GM12801 (cell line): ENCODE data around the gene HCRTR1.

ENCODE experiments used
- TF ChIP-seq, protein P1 (sequence below): IDR thresholded peaks from one replicate; pipeline ENCODE4 v1.5.1; 2011; ENCODE audit warnings: control low read depth; ENCODE audit not compliant: insufficient read length; ENCODE audit errors: extremely low read depth

Gene HCRTR1

DNA sequence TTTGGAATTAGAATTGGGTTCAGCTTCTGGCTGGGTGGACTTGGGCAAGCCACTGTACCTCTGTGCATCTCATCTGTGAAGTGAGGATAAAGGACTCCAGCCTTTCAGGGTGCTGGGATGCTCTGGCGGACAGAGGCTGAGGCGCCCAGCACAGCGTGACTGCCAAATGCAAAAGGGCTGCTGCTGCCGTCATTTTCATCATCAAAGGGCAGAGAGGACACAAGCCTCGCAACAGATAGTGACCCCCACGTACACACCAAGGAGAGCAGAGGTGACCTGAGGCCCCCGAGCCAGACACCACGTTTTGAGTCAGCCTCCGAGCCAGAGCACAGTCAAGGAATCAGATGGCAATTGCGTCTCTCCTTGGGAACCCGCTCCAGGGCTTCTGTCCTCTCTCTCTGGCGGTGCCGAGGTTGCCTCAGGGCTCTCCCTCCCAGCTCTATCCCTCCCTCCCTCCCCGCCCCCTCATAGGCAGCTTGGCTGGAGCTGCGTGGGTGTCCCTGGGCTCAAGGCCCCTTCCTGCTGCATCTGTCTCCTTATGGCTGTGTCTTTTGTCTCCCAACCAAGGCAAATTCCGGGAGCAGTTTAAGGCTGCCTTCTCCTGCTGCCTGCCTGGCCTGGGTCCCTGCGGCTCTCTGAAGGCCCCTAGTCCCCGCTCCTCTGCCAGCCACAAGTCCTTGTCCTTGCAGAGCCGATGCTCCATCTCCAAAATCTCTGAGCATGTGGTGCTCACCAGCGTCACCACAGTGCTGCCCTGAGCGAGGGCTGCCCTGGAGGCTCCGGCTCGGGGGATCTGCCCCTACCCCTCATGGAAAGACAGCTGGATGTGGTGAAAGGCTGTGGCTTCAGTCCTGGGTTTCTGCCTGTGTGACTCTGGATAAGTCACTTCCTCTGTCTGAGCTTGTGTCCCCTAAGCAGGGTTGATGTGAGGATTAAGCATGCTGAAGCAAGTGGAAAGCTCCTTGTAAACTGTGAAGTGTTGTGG lies 9.0 kb downstream of the HCRTR1 start:
- TF ChIP-seq, protein P1, sequence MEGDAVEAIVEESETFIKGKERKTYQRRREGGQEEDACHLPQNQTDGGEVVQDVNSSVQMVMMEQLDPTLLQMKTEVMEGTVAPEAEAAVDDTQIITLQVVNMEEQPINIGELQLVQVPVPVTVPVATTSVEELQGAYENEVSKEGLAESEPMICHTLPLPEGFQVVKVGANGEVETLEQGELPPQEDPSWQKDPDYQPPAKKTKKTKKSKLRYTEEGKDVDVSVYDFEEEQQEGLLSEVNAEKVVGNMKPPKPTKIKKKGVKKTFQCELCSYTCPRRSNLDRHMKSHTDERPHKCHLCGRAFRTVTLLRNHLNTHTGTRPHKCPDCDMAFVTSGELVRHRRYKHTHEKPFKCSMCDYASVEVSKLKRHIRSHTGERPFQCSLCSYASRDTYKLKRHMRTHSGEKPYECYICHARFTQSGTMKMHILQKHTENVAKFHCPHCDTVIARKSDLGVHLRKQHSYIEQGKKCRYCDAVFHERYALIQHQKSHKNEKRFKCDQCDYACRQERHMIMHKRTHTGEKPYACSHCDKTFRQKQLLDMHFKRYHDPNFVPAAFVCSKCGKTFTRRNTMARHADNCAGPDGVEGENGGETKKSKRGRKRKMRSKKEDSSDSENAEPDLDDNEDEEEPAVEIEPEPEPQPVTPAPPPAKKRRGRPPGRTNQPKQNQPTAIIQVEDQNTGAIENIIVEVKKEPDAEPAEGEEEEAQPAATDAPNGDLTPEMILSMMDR, result no peak

GRCh38 chr1:31627301-31627929 lies 9.9 kb downstream of the HCRTR1 start:
- TF ChIP-seq, protein P1, result no peak

DNA sequence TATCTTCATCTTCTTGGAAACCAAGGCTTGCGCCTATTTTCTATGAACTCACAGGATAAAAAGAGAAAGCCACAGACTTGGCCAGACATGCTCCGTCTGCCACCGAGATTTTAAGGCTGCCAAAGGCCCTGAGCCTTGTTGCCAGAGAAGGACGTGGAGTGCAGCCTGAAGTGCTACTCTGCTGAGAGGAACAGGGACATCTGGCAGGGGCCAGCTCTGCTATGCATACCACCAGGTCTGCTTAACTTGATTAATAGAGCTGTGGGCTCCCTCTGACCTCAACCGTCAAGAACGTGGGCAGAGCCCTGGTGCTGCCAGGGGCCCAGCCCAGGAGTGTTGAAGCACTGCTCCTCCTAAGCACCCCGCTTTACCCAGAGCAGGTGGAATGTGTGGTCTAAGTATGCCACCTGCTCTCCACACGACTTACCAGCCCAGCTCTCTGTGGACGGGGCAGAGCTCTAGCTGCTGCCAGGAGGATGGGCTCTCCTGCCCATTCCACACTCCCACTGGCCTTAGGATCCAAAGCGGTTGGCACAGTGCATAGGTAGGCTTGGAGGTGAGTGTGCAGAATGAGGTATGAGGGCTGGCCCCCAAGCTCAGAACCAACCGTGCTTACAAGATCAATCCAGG lies 10.6 kb downstream of the HCRTR1 start:
- TF ChIP-seq, protein P1, result no peak

GRCh38 chr1:31628931-31629556 lies 11.6 kb downstream of the HCRTR1 start:
- TF ChIP-seq, protein P1, result no peak

GRCh38 chr1:31632649-31633048 lies 15.2 kb downstream of the HCRTR1 start:
- TF ChIP-seq, protein P1, result no peak

GRCh38 chr1:31633117-31633516 lies 15.6 kb downstream of the HCRTR1 start:
- TF ChIP-seq, protein P1, result no peak
